ENCODE measurements around the gene AWAT2.

DNA sequence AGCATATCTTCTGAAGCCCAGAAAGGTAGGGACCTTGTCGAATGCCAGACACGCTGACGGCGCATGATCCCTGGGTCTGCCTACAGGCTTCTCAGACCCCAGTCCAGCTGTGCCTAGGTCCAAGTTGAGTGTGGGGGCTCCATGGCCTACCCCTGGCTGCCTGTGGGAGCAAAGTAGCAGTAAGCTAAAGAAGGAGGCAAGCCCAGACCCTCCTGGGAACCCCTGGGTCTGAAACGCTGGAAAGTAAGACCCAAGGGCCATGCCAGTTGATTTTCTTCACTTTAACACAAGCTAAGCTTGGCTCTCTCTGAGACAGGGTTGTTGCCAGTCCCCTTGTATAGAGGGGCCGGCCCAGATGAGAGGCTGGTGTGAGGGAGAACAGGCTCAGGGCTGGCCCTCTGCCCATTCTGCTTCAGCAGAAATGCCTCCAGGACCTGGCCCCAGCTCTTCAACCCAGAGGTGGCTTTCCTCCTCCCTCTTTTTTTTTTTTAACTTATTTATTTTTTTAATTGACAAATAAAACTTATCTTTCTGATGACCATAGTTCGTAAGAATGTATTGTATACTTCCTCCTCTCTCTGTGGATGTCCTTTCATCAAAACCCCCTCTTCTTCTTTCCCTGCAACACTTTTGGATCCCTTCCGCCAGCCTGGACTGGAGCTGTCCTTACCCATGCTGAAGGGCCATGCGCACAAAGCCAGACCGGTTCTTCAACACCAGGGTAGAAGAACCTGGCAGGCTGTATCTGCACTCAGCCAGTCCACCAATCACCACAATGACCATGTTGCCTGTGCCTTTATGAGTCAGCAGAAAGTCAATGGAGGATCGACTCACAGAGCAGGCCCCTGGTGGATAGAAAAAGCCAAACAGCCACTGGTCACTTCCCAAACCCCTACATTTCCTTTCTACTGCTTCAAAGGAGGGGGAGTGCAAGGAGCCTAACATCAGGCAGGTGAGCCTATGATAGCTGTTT is 7.1 kb downstream of the AWAT2 start:
- TF ChIP-seq EZH2 (IDR thresholded peaks at IDR 0.05; ENCODE audit: insufficient read depth, poor library complexity, severe bottlenecking) (no peak), EZH2phosphoT487 (IDR thresholded peaks at IDR 0.05; ENCODE audit: insufficient read depth, low read depth) (no peak)
